HepG2 (cell line): ENCODE results near the gene PSKH1. TPM values are rescaled to one million over a fixed set of nuclear protein-coding genes. Genes with fewer than 3 reads are reported as not detected.

Experiments used
- AHR ChIP-seq: IDR thresholded peaks from 2 replicates; pipeline ENCODE4 v1.6.1; 2018; ENCODE audit warnings: missing genetic modification reagents, missing compliant biosample characterization
- GLI4 ChIP-seq: sonication (generic); formaldehyde crosslinking; IDR thresholded peaks from 2 replicates; pipeline ENCODE4 v1.5.1; 2020; ENCODE audit warnings: missing genetic modification reagents, mild to moderate bottlenecking, moderate library complexity, borderline replicate concordance
- HNF1B ChIP-seq: sonication (generic); formaldehyde crosslinking; IDR thresholded peaks from 2 replicates; pipeline ENCODE4 v1.5.1; 2020; ENCODE audit warnings: mild to moderate bottlenecking, moderate library complexity, missing genetic modification reagents
- KAT2B ChIP-seq: fragments of 150-350 bp; IDR thresholded peaks from 2 replicates; pipeline ENCODE4 v1.6.1; 2014; ENCODE audit warnings: low read depth, low read length, borderline replicate concordance
- MAX ChIP-seq: IDR thresholded peaks from 2 replicates; pipeline ENCODE4 v1.6.1; 2012; ENCODE audit warnings: inconsistent platforms
- MEF2D ChIP-seq: sonication (generic); formaldehyde crosslinking; IDR thresholded peaks from 2 replicates; pipeline ENCODE4 v1.5.1; 2020; ENCODE audit warnings: mild to moderate bottlenecking, missing genetic modification reagents
- MIER3 ChIP-seq: IDR thresholded peaks from 2 replicates; pipeline ENCODE4 v1.6.1; 2016; ENCODE audit warnings: missing compliant biosample characterization, borderline replicate concordance
- NCOR1 ChIP-seq: fragments of 200-600 bp; sonication (generic); IDR thresholded peaks from 2 replicates; pipeline ENCODE4 v1.7.0; 2017; ENCODE audit warnings: antibody characterized with exemption, low read length, borderline replicate concordance
- PHB2 ChIP-seq: fragments of 450-650 bp; IDR thresholded peaks from 2 replicates; pipeline ENCODE4 v1.6.1; 2018; ENCODE audit not compliant: partially characterized antibody
- PTBP1 ChIP-seq: fragments of 200-400 bp; formaldehyde crosslinking; IDR thresholded peaks from 2 replicates; pipeline ENCODE4 v1.6.1; 2018; ENCODE audit warnings: low read length, low read depth; ENCODE audit not compliant: poor library complexity, severe bottlenecking
- SALL2 ChIP-seq: sonication (generic); formaldehyde crosslinking; IDR thresholded peaks from 2 replicates; pipeline ENCODE4 v1.8.1; 2023; ENCODE audit warnings: mild to moderate bottlenecking, missing genetic modification reagents, inconsistent platforms
- SP140L ChIP-seq: sonication (generic); formaldehyde crosslinking; IDR thresholded peaks from 2 replicates; pipeline ENCODE4 v1.4.0; 2020; ENCODE audit warnings: missing genetic modification reagents, borderline replicate concordance
- SRSF1 ChIP-seq: fragments of 200-400 bp; formaldehyde crosslinking; optimal IDR thresholded peaks from 2 replicates; pipeline ENCODE3; 2017; ENCODE audit warnings: mild to moderate bottlenecking, low read depth, low read length, moderate library complexity
- SRSF9 ChIP-seq: fragments of 200-400 bp; formaldehyde crosslinking; IDR thresholded peaks from 2 replicates; pipeline ENCODE4 v1.6.1; 2018; ENCODE audit warnings: borderline replicate concordance, mild to moderate bottlenecking, low read depth, low read length; ENCODE audit not compliant: insufficient read depth, poor library complexity, severe bottlenecking
- TIGD3 ChIP-seq: sonication (generic); formaldehyde crosslinking; IDR thresholded peaks from 2 replicates; pipeline ENCODE4 v1.5.1; 2020; ENCODE audit warnings: mild to moderate bottlenecking, missing genetic modification reagents, borderline replicate concordance
- ZBTB14 ChIP-seq: sonication (generic); formaldehyde crosslinking; IDR thresholded peaks from 2 replicates; pipeline ENCODE4 v1.4.0; 2020; ENCODE audit warnings: missing genetic modification reagents
- ZBTB37 ChIP-seq: sonication (generic); formaldehyde crosslinking; IDR thresholded peaks from 2 replicates; pipeline ENCODE4 v1.4.0; 2020; ENCODE audit warnings: mild to moderate bottlenecking, missing genetic modification reagents
- ZBTB42 ChIP-seq: sonication (generic); formaldehyde crosslinking; IDR thresholded peaks from 2 replicates; pipeline ENCODE4 v1.5.0; 2020; ENCODE audit warnings: mild to moderate bottlenecking, missing genetic modification reagents
- ZNF17 ChIP-seq: sonication (generic); formaldehyde crosslinking; IDR thresholded peaks from 2 replicates; pipeline ENCODE4 v1.5.0; 2020; ENCODE audit warnings: mild to moderate bottlenecking, missing genetic modification reagents
- ZNF225 ChIP-seq: sonication (generic); formaldehyde crosslinking; IDR thresholded peaks from 2 replicates; pipeline ENCODE4 v1.4.0; 2020; ENCODE audit warnings: mild to moderate bottlenecking, missing genetic modification reagents
- ZNF383 ChIP-seq: sonication (generic); formaldehyde crosslinking; IDR thresholded peaks from 2 replicates; pipeline ENCODE4 v1.4.0; 2020; ENCODE audit warnings: missing genetic modification reagents, mild to moderate bottlenecking, borderline replicate concordance
- ZNF552 ChIP-seq: sonication (generic); formaldehyde crosslinking; IDR thresholded peaks from 2 replicates; pipeline ENCODE4 v1.9.0; 2022; ENCODE audit warnings: missing genetic modification reagents, mild to moderate bottlenecking, borderline replicate concordance
- ZNF616 ChIP-seq: sonication (generic); formaldehyde crosslinking; IDR thresholded peaks from 2 replicates; pipeline ENCODE4 v1.5.0; 2020; ENCODE audit warnings: low read depth, mild to moderate bottlenecking, missing genetic modification reagents
- ZNF749 ChIP-seq: sonication (generic); formaldehyde crosslinking; IDR thresholded peaks from 2 replicates; pipeline ENCODE4 v1.8.0; 2022; ENCODE audit warnings: mild to moderate bottlenecking, missing genetic modification reagents, moderate library complexity, borderline replicate concordance
- polyA plus RNA-seq, 8 experiments: library from polyadenylated mRNA; depleted of rRNA in 3 of 8; stranded (reverse) in 7 of 8; unstranded in 1 of 8; fragments of >200 nt; fragmentation: Illumina TruSeq in 4 of 8; extraction: Trizol in 4 of 8; gene quantifications; 2 replicates each; pipeline versions ENCODE4 v1.2.1 to v1.2.3, GENCODE V29; 2011 to 2016; ENCODE audit warnings: low read depth in 4 of 8, missing spikeins in 1 of 8, mixed read lengths in 1 of 8; ENCODE audit not compliant: insufficient read depth in 1 of 8
- total RNA-seq, 5 experiments: library from RNA; depleted of rRNA; stranded (reverse); fragments of >200 nt; fragmentation: Illumina TruSeq; extraction: Trizol; gene quantifications; 2 replicates each; pipeline ENCODE4 v1.2.3, GENCODE V29; 2016; ENCODE audit warnings: low read depth in 1 of 5

The PSKH1 gene
- total and polyA plus RNA-seq, 2 of the 13 experiments (the other 11 are each of a cell fraction or from before 2014, with no cell fraction given): 8.4 to 19.1 TPM

- no peak for TF ChIP-seq KAT2B
- TF ChIP-seq ZNF616 (CRISPR knock-in tag): no peak
- no peak for TF ChIP-seq SALL2 (CRISPR knock-in tag)
- no peak for TF ChIP-seq ZNF383 (CRISPR knock-in tag)
- TF ChIP-seq HNF1B (CRISPR knock-in tag): 0 out of 2 replicates have a peak, but pooled peaks have one; percentile 3
- no peak for TF ChIP-seq ZBTB42
- TF ChIP-seq ZNF749 (CRISPR knock-in tag): no peak
- no peak for TF ChIP-seq GLI4 (CRISPR knock-in tag)
- TF ChIP-seq MIER3 (CRISPR knock-in tag): no peak
- no peak for TF ChIP-seq SP140L (CRISPR knock-in tag)
- TF ChIP-seq PHB2: no peak
- no peak for TF ChIP-seq ZBTB14
- TF ChIP-seq SRSF1: no peak
- TF ChIP-seq MEF2D (CRISPR knock-in tag): peak; percentile 37; the same call in 1 of the 2 replicates
- 0 out of 2 replicates have a peak, but pooled peaks have one; percentile 49 for TF ChIP-seq TIGD3
- TF ChIP-seq NCOR1: no peak
- no peak for TF ChIP-seq PTBP1
- TF ChIP-seq ZNF17: no peak
- TF ChIP-seq ZBTB37: no peak
- TF ChIP-seq MAX: peak; percentile 44
- no peak for TF ChIP-seq SRSF9
- TF ChIP-seq AHR (CRISPR knock-in tag): no peak
- TF ChIP-seq ZNF225: no peak
- no peak for TF ChIP-seq ZNF552 (CRISPR knock-in tag)
Measured at GRCh38 chr16:67969254-67970039, 76.4 kb downstream of the PSKH1 start (continued).
